Body of pancreas (tissue), 4 donors: ENCODE results near the gene KRTAP3-3. TPM values are rescaled to one million over a fixed set of nuclear protein-coding genes. Genes with fewer than 3 reads are reported as not detected.

Experiments
- ATAC-seq: fragments of 150-250 bp; one replicate; pipeline ENCODE4 v1.9.1; 2016
- DNase-seq, 4 donors: peaks; one replicate each; pipeline ENCODE4 v3.0.0-alpha.2; 2019
- H3K27ac ChIP-seq, 4 donors: fragments of 200-600 bp; sonication (generic); 1 replicate in 3 of 4; 2 replicates in 1 of 4; pipeline versions ENCODE4 v1.5.1 to v1.6.1; 2016 to 2019; ENCODE audit warnings: mild to moderate bottlenecking in 1 of 4, mixed read lengths in 1 of 4, moderate library complexity in 1 of 4
- H3K27me3 ChIP-seq, 2 donors: fragments of 200-600 bp; sonication (generic); one replicate each; pipeline ENCODE4 v1.6.0; 2016; ENCODE audit warnings: mild to moderate bottlenecking in 1 of 2
- H3K36me3 ChIP-seq, 2 donors: fragments of 200-600 bp; sonication (generic); replicated peaks in 1 of 2; 2 replicates each; pipeline ENCODE4 v1.5.1; 2016; ENCODE audit warnings: low read depth in 2 of 2; ENCODE audit not compliant: insufficient read depth in 1 of 2
- H3K4me1 ChIP-seq: fragments of 200-600 bp; sonication (generic); one replicate; pipeline ENCODE4 v1.6.0; 2016
- H3K4me3 ChIP-seq, 2 donors: fragments of 200-600 bp; sonication (generic); 1 replicate in 1 of 2; 2 replicates in 1 of 2; pipeline ENCODE4 v1.5.1; 2016 to 2019
- H3K9me3 ChIP-seq, 3 donors: fragments of 200-600 bp; sonication (generic); 1 replicate in 2 of 3; 2 replicates in 1 of 3; pipeline ENCODE4 v1.5.1; 2016
- POLR2A ChIP-seq, 3 donors: fragments of 450-650 bp; IDR thresholded peaks; one replicate each; pipeline ENCODE4 v1.6.1; 2016; ENCODE audit warnings: antibody characterized with exemption in 3 of 3, mild to moderate bottlenecking in 2 of 3
- WGBS, 2 donors: methylation state at CpG; one replicate each; pipeline ENCODE4 v1.1.5; 2017; 5-methylcytosine and 5-hydroxymethylcytosine counted together
- intact Hi-C: fragments of 100-400 bp; cut with DNase I; formaldehyde crosslinking; loops from one replicate; pipeline ENCODE4 v1.15.1; 2023
- total RNA-seq, 2 donors: library from RNA; depleted of rRNA; stranded (reverse); fragments of >200 nt; gene quantifications; one replicate each; pipeline ENCODE4 v1.1.0, GENCODE V29; 2016
- TF ChIP-seq, protein P1 (sequence below), 7 experiments: fragments of 450-650 bp in 4 of 7; fragments of 200-600 bp in 3 of 7; sonication (generic) in 3 of 7; IDR thresholded peaks; one replicate each; pipeline ENCODE4 v1.5.1; 2016 to 2019; ENCODE audit warnings: antibody characterized with exemption in 7 of 7

Gene KRTAP3-3
- total RNA-seq, 2 donors from 2014 or later, result not detected

GRCh38 chr17:40980596-40980995 is 13.4 kb downstream of the KRTAP3-3 start:
- Histone ChIP-seq H3K27ac (peak overlapping the region in 2 of 4 donors; percentile 10 to 18), H3K36me3 (no peaks in the 10 kb centered on the region), H3K27me3 (peaks cover 0 to 4% of the 10 kb centered on the region in 2 donors), H3K4me3 (no peak overlapping the region), H3K4me1 (peaks cover 22% of the 10 kb centered on the region), H3K9me3 (no peaks in the 10 kb centered on the region)
- peak in 2 of 4 donors; percentile 10 to 20 for DNase-seq
- intact Hi-C loops, result no loop called here
- no peak for ATAC-seq
- TF ChIP-seq, protein P1, sequence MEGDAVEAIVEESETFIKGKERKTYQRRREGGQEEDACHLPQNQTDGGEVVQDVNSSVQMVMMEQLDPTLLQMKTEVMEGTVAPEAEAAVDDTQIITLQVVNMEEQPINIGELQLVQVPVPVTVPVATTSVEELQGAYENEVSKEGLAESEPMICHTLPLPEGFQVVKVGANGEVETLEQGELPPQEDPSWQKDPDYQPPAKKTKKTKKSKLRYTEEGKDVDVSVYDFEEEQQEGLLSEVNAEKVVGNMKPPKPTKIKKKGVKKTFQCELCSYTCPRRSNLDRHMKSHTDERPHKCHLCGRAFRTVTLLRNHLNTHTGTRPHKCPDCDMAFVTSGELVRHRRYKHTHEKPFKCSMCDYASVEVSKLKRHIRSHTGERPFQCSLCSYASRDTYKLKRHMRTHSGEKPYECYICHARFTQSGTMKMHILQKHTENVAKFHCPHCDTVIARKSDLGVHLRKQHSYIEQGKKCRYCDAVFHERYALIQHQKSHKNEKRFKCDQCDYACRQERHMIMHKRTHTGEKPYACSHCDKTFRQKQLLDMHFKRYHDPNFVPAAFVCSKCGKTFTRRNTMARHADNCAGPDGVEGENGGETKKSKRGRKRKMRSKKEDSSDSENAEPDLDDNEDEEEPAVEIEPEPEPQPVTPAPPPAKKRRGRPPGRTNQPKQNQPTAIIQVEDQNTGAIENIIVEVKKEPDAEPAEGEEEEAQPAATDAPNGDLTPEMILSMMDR (IDR thresholded peaks at IDR 0.05), result no peak
- no peak for TF ChIP-seq POLR2A (IDR thresholded peaks at IDR 0.05)
- 38 to 41% methylated on average over 8 of the region's 8 CpGs for WGBS, 2 donors

DNA sequence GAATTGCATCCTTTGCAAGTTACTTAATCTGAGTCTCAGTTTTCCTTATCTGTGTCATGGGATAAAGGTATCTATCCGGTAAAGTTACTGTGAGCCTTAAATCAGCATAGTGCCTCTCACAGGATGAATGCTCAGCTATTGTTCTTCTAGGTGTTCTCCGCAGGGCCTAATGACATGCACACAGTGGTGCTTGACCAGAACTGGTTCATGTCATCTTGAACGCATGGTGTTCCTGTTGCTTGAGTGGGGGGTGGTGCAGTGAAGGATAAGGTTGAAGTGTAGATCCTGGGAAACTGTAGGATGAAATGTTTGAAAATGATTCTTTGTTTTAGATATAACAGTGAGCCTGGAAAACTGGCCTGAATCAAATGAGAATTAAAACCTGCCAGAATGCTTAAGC is 13.8 kb downstream of the KRTAP3-3 start:
- Histone ChIP-seq H3K36me3 (no peaks in the 10 kb centered on the region), H3K4me3 (no peak overlapping the region), H3K9me3 (no peaks in the 10 kb centered on the region), H3K27ac (peak overlapping the region in 2 of 4 donors; percentile 10 to 18), H3K4me1 (peaks cover 22% of the 10 kb centered on the region), H3K27me3 (peaks cover 0 to 4% of the 10 kb centered on the region in 2 donors)
- DNase-seq (no peak), ATAC-seq (no peak)
- 85 to 86% methylated on average over 3 of the region's 3 CpGs for WGBS, 2 donors
- no peak for TF ChIP-seq POLR2A (IDR thresholded peaks at IDR 0.05)
- TF ChIP-seq, protein P1 (IDR thresholded peaks at IDR 0.05), result no peak
- intact Hi-C loops, result no loop called here

DNA sequence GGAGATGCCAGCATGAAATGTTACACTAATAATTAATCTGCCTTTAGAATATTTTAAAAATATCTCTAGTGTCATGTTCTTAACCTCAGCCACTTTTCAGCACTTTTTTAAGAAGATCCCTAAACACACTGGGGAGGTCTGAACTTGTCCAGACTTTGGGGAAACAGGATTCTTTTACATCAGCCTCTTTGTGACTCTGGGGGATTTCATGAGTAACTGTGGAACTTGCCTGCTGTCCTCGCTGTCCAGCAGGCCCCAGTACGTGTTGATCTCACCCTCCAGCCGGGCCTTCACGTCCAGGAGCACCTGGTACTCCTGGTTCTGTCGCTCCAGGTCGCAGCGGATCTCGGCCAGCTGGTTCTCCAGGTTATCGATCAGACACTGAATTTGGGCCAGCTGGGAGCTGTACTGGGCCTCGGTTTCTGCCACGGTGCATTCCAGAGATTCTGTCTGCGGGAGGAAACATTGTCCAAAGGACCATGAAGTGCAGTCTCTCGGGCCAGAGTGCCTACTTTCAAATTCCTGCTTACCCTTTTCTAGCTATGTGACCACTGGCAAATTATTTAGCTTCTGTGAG is 15.3 kb downstream of the KRTAP3-3 start:
- peak; percentile 85 for ATAC-seq
- H3K4me1 ChIP-seq, result peaks cover 22% of the 10 kb centered on the region
- H3K4me3 ChIP-seq, result no peak overlapping the region
- intact Hi-C loops, result no loop called here
- H3K9me3 ChIP-seq, result no peaks in the 10 kb centered on the region
- no peaks in the 10 kb centered on the region for H3K36me3 ChIP-seq
- peak; percentile 48 to 78 (median 60) for DNase-seq
- peak overlapping the region in 3 of 4 donors; percentile 13 to 75 (median 72) for H3K27ac ChIP-seq
- TF ChIP-seq, protein P1 (IDR thresholded peaks at IDR 0.05), result no peak
- TF ChIP-seq POLR2A (IDR thresholded peaks at IDR 0.05), result no peak
- H3K27me3 ChIP-seq, result peaks cover 0 to 4% of the 10 kb centered on the region in 2 donors
- WGBS, 2 donors, result 29 to 48% methylated on average over 12 to 13 of the region's 13 CpGs

DNA sequence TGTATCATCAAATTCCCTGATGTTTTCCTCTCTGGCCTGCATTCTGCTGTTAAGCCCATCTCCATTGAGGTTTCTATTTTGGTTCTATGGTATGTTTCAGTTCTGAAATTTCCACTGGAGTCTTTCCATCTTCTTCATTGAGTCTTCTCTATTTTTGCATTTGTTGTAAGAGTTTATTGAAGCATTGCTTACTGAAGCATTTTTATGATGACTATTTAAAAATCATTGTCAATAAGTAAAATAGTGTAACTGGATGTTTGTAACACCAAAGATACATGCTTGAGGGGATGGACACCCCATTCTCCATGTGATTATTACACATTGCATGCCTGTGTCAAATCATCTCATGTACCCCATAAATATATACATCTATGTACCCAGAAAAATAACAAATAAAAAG is 18.4 kb downstream of the KRTAP3-3 start:
- ATAC-seq (no peak), DNase-seq (no peak)
- TF ChIP-seq, protein P1 (IDR thresholded peaks at IDR 0.05), result no peak
- TF ChIP-seq POLR2A (IDR thresholded peaks at IDR 0.05), result no peak
- Histone ChIP-seq H3K4me1 (peaks cover 17% of the 10 kb centered on the region), H3K9me3 (no peaks in the 10 kb centered on the region), H3K27ac (no peak overlapping the region), H3K27me3 (peaks cover 0 to 4% of the 10 kb centered on the region in 2 donors), H3K36me3 (no peaks in the 10 kb centered on the region), H3K4me3 (no peak overlapping the region)
- intact Hi-C loops, result no loop called here

DNA sequence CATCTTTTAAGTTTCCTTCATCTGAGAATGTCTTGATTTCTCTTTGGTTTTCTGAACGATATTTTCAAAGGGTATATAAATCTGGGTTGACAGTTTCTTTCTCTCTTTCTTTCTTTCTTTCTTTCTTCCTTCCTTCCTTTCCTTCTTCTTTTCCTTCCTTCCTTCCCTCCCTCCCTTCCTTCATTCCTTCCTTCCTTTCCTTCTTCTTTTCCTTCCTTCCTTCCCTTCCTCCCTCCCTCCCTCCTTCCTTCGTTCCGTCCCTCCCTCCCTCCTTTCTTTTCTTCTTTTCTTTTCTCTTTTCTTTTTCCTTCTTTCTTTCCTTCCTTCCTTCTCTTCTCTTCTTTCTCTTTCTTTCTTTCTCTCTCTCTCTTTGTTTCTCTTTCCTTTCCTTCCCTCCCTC is 19.6 kb downstream of the KRTAP3-3 start:
- H3K27me3 ChIP-seq, result peaks cover 0 to 4% of the 10 kb centered on the region in 2 donors
- no peak for DNase-seq
- peaks cover 12% of the 10 kb centered on the region for H3K4me1 ChIP-seq
- intact Hi-C loops, result no loop called here
- H3K4me3 ChIP-seq, result no peak overlapping the region
- TF ChIP-seq POLR2A (IDR thresholded peaks at IDR 0.05), result no peak
- TF ChIP-seq, protein P1 (IDR thresholded peaks at IDR 0.05), result no peak
- ATAC-seq, result no peak
- H3K27ac ChIP-seq, result no peak overlapping the region
- 89% methylated on average over 3 of the region's 3 CpGs for WGBS, 2 donors
- no peaks in the 10 kb centered on the region for H3K9me3 ChIP-seq
- no peaks in the 10 kb centered on the region for H3K36me3 ChIP-seq
